Right renal pelvis (tissue), 4 donors: ENCODE results near the gene DDX6. TPM values are rescaled to one million over a fixed set of nuclear protein-coding genes. Genes with fewer than 3 reads are reported as not detected.
"Not testable (repeated sequence)": the region's sequence is repeated elsewhere in the genome, so short reads cannot be mapped to it uniquely, and the experiment has no call there.

Experiments used
- DNase-seq, 4 donors: peaks; one replicate each; pipeline ENCODE4 v3.0.0-alpha.2; 2013; ENCODE audit warnings: low read depth in 4 of 4, low spot score in 3 of 4, missing footprints in 1 of 4
- polyA plus RNA-seq, 4 donors: library from polyadenylated mRNA; unstranded; fragments of 120-200 nt; gene quantifications; one replicate each; pipeline ENCODE4 v1.2.1, GENCODE V29; 2013; ENCODE audit not compliant: insufficient read length in 4 of 4

DDX6 gene
- 100 to 1,000 TPM; 104 to 142 (median 133) TPM for polyA plus RNA-seq

GRCh38 chr11:118791111-118791960 lies at the start of gene DDX6:
DDX6 (minus strand) TSS chr11:118791164; CDS start chr11:118786251, 4,913 bp downstream.
- peak; percentile 67 to 78 (median 72) for DNase-seq

DNA sequence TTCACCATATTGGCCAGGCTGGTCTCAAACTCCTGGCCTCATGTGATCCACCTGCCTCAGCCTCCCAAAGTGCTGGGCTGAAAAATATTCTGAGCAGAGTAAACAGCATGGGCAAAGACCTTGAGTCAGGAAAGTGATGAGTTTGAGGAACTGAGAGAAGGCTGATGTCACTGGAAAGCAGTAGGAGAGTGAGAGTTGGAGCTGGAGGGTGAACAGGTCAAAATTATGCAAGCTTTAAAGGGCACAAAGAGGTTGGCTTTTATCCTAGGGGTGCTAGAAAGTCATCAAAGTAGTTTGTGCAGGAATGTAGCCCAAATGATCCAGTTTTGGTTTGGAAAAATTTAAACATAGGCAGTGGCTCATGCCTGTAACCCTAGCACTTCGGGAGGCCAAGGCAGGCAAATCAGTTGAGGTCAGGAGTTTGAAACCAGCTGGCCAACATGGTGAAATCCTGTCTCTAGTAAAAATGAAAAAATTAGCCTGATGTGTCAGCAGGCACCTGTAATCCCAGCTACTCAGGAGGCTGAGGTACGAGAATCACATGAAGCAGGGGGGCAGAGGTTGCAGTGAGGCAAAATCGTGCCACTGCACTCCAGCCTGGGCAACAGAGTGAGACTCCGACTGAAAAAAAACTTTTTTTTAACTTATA lies 48.1 kb upstream of the DDX6 start:
- no peak for DNase-seq

GRCh38 chr11:118837868-118838267 lies 46.9 kb upstream of the DDX6 start:
- DNase-seq: no peak

GRCh38 chr11:118834427-118835028 lies 43.6 kb upstream of the DDX6 start:
- DNase-seq: no peak

- DNase-seq: no peak
These were observed 36.2 kb upstream of the DDX6 start for GRCh38 chr11:118827118-118827517.

- DNase-seq: not testable (repeated sequence)
These were observed 32.1 kb upstream of the DDX6 start for GRCh38 chr11:118822936-118823510.

DNA sequence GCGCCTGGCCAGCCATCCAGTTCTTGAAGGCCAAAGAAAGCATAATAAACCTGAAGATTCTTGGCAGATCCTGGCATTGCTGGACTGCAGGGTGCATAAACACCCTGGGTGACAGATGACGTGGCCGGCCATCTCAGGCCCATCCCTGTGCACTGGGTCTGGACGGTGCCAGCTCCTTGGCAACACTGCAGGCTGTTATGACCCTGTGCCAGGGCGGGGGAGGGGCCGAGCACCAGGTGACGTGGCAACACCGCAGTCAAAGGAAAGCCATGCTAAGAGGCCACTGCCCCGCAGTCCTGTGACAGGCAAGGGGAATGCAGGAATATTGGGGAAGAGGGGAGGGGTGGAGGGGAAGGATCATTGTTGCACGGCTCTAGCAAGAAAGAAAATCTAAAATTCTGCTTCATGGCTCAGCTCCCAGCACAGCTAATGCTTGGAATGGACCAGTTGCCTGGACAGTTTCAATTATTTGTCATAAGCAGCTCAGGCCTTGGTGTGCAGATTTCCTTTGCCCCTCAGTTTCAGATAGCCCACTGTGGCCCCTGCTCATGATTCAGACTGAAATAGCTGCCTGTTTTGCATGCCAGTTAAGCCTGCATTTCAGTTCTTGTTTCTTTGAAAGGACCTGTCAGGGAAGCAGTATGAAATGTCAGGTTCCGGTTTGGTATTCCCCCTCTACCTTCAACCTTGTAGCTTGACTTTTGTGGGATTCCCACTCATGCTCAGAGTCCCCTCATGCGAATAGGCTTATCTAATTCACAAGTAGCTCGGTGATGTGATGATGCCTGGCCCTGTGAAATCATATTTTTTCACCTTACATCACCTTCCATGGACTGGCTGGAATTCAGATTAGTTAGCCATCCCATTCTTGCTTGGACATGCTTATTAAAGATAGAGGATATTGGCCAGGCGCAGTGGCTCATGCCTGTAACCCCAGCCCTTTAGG lies 29.7 kb upstream of the DDX6 start:
- DNase-seq: no peak

DNA sequence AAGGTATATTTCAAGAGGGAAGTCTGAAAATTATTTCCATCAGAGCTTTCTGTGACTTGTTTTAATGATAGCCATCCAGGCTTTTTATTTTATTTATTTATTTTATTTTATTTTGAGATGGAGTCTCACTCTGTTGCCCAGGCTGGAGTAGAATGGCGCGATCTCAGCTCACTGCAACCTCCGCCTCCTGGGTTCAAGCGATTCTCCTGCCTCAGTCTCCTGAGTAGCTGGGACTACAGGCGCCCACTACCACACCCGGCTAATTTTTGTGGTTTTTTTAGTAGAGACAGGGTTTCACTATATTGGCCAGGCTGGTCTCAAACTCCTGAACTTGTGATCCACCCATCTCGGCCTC lies 29.0 kb upstream of the DDX6 start:
- DNase-seq: not testable (repeated sequence)

DNA sequence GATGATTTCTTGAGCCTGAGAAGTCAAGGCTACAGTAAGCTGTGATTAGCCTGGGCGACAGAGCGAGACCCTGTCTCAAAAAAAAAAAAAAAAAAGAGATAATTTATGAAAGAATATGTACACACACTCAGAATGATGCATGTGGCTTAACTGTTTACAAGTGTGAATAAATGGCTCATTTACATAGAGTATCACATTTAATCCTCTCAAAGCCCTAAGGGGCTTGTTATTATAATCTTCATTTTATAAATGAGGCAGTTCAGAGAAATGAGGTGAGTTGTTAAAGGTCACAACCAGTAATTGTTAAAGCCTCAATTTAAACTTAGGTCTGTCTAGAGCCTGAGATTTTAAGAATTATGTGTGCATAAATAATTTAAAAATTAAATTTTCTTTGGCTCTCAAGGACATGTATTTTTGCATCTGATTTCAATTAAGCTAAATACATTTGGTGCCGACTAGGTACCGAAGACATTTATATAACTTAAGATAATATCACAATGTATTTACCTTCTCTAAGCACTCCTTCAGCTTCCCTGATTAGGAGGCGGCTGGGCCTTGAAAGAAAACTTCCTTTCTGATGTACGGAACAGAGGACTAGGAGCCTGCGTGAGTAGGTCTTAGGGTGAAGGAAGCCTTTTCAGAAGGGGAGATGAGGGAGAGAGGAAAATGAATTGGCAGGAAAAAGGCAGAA lies 28.5 kb upstream of the DDX6 start:
- no peak for DNase-seq

GRCh38 chr11:118818130-118818529 lies 27.2 kb upstream of the DDX6 start:
- DNase-seq: no peak

GRCh38 chr11:118813551-118813950 lies 22.6 kb upstream of the DDX6 start:
- no peak for DNase-seq

- no peak for DNase-seq
These were observed 21.5 kb upstream of the DDX6 start for GRCh38 chr11:118812485-118812884.

DNA sequence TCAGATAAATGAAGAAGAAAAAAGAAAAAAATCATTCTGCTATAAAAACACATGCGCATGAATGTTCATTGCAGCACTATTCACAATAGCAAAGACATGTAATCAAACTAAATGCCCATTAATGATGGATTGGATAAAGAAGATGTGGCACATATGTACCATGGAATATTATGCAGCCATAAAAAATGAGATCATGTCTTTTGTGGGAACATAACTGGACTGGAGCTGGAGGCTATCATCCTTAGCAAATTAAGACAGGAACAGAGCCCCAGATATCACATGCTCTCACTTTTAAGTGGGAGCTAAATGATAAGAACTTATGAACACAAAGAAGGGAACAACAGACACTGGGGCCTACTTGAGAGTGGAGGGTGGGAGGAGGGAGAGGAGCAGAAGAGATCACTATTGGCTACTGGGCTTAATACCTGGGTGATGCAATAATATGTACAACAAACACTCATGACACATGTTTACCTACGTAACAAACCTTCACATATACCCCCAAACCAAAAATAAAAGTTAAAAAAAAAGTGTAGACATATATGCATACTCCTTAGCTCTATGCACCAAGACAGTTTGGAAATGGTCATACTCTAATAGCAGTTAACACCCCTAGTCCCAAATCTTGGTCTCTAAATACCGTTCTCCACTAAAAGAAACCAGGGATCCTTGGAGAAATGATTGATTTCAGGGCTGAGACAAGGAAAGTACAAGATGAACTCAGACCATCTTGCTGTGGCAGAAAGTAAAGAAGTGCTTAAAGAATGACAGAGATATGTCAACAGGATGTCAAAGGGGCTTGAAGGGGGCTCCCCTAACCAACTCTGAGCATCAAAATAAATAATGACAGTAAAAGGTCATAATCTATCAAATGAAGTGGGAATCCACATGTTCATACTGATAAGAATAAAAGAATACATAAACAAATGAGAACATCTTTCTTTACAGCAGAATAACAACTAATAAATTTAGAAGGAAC lies 17.1 kb upstream of the DDX6 start:
- no peak for DNase-seq

- no peak for DNase-seq
These were observed 15.4 kb upstream of the DDX6 start for GRCh38 chr11:118806400-118806799.

- no peak for DNase-seq
These were observed 13.1 kb upstream of the DDX6 start for GRCh38 chr11:118804094-118804493.

DNA sequence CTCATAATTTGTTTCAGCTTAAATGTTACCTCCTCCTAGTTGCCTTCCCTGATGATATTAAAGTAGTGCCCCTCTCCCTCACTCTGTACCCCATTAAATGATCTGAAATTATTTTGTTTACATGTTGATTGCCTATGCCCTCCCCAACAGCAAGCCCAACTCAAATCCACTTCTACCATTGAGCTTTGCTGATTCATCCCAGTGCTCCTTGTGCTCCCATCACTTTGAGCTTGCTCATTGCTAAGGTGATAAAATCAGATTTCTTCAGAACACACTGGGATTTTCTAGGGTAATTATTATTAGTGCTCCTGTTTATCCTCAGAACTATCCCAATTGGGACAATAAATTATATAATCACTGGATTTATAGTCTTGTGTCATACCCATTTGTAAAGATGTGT lies 8.4 kb upstream of the DDX6 start:
- DNase-seq: no peak

- no peak for DNase-seq
These were observed 6.5 kb upstream of the DDX6 start for GRCh38 chr11:118797510-118797909.

GRCh38 chr11:118792570-118793124 lies 1.7 kb upstream of the DDX6 start:
- peak; percentile 70 to 84 (median 79) for DNase-seq
